Astrocyte of the hippocampus (primary cell): ENCODE data around the gene FEM1B.
A peak's percentile ranks its signal among the peaks of the same experiment; 100 is the strongest.

Source experiments
- DNase-seq: peaks from one replicate; pipeline ENCODE4 v3.0.0; 2011; ENCODE audit warnings: low read depth, low spot score

The FEM1B gene

DNA sequence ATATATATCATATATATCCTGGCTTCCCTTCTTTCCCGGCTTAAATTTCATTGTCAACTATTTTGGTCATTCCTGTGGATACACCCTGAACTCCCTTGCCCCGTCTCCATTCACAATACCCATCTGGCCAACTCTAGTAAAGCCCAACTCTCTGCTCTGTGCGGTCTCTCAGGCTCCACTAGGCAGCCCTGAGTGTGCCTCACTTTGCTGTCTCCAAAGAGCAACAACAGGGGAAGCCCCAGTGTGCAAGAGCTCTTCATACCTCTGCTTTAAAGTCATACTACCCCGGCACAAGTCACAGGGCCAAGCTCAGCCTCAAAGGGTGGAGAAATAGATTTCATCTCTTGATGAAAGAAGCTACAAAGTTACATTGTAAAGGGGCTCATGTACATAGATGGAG lies 18.9 kb upstream of the FEM1B start:
- no peak for DNase-seq

- DNase-seq = no peak
Observed at GRCh38 chr15:68259883-68260282, 17.7 kb upstream of the FEM1B start.

DNA sequence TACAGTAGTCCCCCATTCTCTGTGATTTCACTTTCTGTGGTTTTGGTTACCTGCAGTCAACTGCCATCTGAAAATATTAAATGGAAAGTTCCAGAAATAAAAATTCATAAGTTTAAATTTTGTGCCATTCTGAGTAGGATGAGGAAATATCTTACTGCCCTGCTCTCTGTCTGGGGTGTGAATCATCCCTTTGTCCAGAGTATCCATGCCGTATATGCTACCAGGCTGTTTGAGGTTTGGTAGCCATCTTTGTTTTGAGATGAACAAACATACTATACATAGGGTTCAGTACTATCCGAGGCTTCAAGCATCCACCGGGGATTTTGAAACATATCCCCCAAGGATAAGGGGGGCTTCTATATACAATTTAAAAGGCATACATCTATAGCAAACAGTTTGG lies 16.3 kb upstream of the FEM1B start:
- no peak for DNase-seq

DNA sequence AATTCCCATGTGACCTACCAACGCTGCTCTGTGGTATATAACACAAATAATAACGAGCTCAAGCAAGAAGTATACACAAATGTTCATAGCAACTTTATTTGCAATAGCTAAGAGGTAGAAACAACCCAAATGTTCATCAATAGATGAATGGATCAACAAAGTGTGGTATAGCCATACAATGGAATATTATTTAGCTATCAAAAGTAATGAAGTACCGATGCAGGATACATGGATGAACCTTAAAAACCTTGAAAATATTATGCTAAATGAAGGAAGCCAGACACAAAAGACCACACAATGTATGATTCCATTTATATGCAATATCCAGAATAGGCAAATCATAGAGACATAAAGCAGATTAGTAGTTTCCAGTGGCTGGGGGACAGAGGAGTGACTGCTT lies 15.6 kb upstream of the FEM1B start:
- no peak for DNase-seq

DNA sequence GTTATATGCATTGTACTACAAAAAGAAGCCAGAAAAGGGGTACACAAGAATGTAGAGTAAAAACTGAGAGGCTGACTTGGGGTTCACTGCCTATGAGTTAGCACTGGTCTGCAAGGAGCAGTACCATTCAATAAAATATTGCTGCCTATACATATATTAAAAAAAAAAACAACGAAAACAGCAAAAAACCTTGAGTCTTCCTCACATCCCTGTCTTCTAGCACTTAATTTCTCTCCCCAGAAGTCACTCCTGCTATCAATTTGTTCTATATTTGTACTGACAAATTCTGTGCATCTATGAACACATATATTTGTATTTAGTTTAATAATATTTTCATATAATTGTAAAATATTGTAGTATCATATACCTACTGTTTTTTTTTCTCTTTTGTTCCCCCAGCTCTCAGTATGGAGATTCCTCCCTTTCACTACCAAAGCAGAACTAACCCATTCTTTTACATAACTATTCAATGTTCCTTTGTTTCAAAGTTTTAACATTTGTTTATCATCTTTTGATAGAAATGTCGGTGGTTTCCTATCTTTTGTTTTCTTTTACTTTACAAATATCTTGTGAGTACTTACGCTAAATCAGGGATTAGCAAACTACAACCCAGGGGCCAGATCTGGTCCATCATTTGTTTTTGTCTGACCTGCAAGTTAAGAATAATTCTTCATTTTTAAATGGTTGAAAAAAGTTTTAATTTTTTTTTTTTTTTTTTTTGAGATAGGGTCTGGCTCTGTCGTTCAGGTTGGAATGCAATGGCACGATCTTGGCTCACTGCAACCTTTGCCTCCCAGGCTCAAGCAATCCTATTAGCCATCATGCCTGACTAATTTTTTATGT lies 14.8 kb upstream of the FEM1B start:
- DNase-seq = no peak

- no peak for DNase-seq
Observed at GRCh38 chr15:68264282-68264681, 13.3 kb upstream of the FEM1B start.

DNA sequence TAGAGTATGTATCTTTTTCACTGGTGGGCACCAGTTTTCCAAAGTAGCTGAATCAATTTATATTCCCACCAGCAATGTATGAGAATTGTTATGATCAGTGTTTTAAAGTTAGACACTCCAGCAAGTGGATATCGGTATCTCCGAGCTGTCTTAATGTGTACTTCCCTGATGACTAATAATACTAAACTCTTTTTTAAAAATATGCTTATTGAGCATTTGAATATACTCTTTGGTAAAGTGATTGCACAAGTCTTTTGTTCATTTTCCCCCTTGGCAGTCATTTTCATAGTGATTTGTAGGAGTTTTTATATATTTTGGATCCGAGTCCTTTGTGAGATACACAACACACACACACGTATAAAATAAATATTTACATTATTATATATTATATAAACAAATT lies 12.5 kb upstream of the FEM1B start:
- no peak for DNase-seq

GRCh38 chr15:68265674-68266073 lies 11.9 kb upstream of the FEM1B start:
- DNase-seq = no peak

GRCh38 chr15:68268405-68268804 lies 9.1 kb upstream of the FEM1B start:
- no peak for DNase-seq

GRCh38 chr15:68271854-68272471 lies 5.6 kb upstream of the FEM1B start:
- peak; percentile 71 for DNase-seq

DNA sequence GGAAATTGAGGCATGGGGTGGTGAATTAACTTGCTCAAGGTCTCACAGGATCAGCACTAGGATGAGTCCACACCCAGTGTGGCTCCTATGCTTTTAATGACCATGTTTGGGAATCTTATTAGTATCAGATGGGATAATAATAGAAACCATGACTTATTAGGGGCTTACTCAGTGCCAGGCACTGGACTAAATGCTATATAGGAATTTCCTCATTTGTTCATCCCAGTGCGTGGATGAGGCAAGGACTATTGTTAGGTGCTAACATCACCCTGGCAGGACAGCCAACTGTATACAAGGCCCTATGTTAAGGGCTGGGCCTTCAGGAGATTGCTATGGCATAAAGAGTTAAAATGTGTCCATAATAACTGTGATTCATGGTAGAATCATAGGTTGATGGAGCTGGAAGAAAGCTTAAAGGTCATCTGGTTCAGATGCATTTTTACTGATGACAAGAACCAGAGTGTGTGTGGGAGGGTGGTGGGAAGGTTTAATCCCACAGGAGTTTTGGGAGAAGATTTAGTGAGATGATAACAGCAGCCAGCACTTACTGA lies 4.7 kb upstream of the FEM1B start:
- no peak for DNase-seq

GRCh38 chr15:68274201-68274848 lies 3.2 kb upstream of the FEM1B start:
- DNase-seq = no peak

DNA sequence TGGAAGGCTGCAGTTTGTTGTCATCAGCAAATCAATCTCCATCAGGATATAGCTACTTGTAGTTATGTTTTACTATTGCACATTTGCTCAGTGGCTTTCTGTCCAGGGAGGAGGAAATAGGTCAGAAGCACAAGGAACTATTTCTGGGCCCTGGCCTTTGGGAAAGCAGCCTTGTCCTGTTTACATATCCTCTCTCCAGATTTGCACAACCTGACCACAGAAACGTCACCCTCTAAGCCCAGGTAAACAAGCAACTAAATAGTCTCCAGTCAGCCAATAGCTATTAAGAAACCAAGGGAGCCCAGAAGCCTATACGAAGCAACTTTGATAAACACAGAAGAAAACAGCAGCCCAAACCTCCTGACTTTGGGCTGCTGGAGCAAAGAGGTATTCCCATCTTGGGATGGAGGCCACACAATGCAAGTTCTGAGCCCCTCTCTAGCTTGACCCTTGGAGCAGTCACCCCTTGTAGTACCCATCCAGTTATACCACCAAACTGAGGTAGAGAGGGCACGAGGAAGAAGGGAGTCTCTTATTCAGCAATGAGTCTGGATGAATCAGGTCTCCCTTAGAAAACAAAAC lies 2.3 kb upstream of the FEM1B start:
- DNase-seq = no peak

GRCh38 chr15:68276668-68277067 lies 877 bp upstream of the FEM1B start:
- no peak for DNase-seq

DNA sequence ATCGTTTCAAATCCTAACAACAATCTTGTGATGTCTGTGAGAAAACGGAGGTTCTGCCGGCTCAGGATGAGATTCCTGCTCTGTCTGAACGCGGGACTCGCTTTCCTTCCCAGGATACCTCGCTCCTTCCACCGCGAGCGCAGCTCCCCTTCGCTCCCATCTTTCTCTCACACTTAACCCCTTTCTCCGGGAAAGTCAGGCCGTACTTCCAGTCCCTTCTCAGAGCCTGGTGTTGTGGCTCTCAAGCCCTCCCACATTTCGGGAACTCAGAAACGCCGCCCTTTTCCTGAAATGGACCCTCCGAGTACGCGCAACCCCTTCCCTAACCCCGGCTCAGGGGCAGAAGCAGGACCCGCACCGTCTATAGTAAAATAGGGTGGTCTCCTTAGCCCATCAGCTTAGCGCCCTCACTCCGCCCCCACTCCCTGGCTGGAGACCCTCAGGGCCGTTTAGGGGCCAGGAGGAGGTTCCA lies 378 bp upstream of the FEM1B start:
- DNase-seq = no peak

GRCh38 chr15:68278345-68278594 lies 725 bp downstream of the FEM1B start:
- no peak for DNase-seq

- peak; percentile 48 for DNase-seq
Observed at GRCh38 chr15:68278595-68279405, 1.3 kb downstream of the FEM1B start.

DNA sequence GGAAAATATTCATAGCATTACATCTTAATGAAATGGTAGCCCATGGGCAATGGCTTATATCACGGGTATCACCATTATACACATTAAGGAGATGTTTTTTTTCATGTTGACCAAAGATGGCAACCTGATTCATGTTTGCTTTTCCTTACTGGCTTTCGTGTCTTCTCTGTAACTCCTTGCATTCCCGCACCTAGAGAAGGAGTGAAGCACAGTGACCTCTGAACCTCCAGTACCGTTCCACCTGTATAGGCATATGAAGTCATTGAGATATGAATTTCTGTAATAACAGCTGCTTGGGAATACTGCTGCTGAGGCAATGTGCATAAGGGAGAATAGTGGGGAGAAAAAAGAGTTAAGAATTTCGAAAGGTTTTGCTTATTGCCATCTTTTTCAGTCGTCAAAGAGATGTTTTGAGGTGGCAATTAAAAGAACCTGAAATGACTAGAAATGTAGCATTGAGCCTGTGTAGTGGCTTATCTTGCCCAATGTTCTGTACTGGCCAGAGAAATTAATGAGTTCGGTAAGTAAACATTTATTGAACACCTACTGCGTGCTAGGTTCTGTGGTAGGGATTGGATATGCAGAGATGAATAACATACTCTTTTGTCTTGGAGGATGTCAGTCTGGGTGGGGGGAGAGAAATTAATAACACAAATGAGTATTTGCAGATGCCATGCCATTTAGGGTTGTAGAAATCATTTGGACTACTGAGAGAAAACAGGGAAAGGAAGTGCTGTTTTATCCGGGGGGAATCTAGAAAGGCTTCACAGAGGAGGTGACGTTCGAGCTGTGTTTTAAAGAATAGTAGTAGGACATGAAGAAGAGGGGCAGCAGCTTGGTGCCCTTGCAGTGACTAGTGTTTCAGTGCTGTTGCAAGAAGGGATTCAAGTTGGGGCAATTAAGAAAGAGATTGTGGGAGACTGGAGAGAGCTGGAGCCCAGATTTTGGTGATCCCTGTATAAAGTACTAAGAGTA lies 2.5 kb downstream of the FEM1B start:
- no peak for DNase-seq

DNA sequence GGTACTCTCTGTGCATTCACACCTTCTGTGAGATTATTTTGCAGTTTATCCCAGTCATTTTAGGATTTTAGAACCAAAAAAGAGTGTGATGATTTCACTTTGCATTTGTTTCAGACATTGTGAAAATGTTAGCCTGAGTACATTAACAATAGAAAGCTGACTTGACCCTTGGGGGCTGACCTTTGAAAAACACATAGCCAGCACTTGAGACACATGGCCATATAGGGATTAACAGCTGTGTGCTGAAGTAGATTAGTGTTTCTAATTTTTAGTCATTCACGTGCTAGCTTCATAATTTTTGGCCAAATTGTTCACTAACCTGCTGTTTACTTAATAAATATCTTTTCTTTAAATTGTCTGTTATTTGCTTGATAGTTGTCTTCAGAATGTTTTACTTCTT lies 3.5 kb downstream of the FEM1B start:
- DNase-seq = no peak

DNA sequence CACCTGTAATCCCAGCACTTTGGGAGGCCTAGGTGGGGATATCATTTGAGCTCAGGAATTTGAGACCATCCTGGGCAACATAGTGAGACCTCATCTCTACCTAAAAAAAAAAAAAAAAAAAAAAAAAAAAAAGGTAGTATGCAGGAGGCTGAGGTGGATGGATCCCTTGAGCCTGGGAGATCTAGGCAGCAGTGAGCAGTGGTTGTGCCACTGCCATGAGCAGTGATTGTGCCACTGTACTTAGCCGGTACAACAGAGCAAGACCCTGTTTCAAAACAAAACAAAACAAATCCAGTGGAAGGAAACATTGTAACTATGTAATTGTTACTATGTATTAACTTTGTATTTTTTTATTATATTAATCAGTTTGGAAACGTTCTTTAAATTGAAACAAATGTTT lies 5.9 kb downstream of the FEM1B start:
- no peak for DNase-seq
